Thyroid gland (tissue), 4 donors: ENCODE results near the gene ATR. TPM values are rescaled to one million over a fixed set of nuclear protein-coding genes. Genes with fewer than 3 reads are reported as not detected.

Source experiments
- DNase-seq, 2 donors: peaks; one replicate each; pipeline ENCODE4 v3.0.0-alpha.2; 2019
- H3K27ac ChIP-seq, 3 donors: fragments of 200-600 bp; sonication (generic); 1 replicate in 2 of 3; 2 replicates in 1 of 3; pipeline ENCODE4 v1.5.1; 2016 to 2019; ENCODE audit warnings: mild to moderate bottlenecking in 1 of 3, moderate library complexity in 1 of 3
- H3K27me3 ChIP-seq: fragments of 200-600 bp; sonication (generic); one replicate; pipeline ENCODE4 v1.5.1; 2019
- H3K36me3 ChIP-seq, 2 donors: fragments of 200-600 bp; sonication (generic); one replicate each; pipeline ENCODE4 v1.5.1; 2016 to 2019
- H3K4me1 ChIP-seq, 2 donors: fragments of 200-600 bp; sonication (generic); one replicate each; pipeline ENCODE4 v1.5.1; 2017 to 2019
- H3K4me3 ChIP-seq, 3 donors: fragments of 200-600 bp; sonication (generic); replicated peaks in 1 of 3; 1 replicate in 2 of 3; 2 replicates in 1 of 3; pipeline ENCODE4 v1.5.1; 2016; ENCODE audit warnings: mild to moderate bottlenecking in 1 of 3
- H3K9me3 ChIP-seq: fragments of 200-600 bp; sonication (generic); one replicate; pipeline ENCODE4 v1.5.1; 2017
- POLR2A ChIP-seq, 2 donors: fragments of 450-650 bp; IDR thresholded peaks; one replicate each; pipeline ENCODE4 v1.6.1; 2017; ENCODE audit warnings: antibody characterized with exemption in 2 of 2, mild to moderate bottlenecking in 2 of 2, moderate library complexity in 1 of 2
- WGBS, 2 donors: methylation state at CpG; one replicate each; pipeline ENCODE4 v1.1.5; 2017; 5-methylcytosine and 5-hydroxymethylcytosine counted together
- intact Hi-C: fragments of 100-400 bp; cut with DNase I; formaldehyde crosslinking; loops from one replicate; pipeline ENCODE4 v1.15.1; 2023
- total RNA-seq, 4 donors: library from RNA; depleted of rRNA; stranded (reverse); fragments of >200 nt; gene quantifications; one replicate each; pipeline ENCODE4 v1.2.3, GENCODE V29; 2016
- TF ChIP-seq, protein P1 (sequence below), 6 experiments: fragments of 200-600 bp in 3 of 6; fragments of 450-650 bp in 3 of 6; sonication (generic) in 3 of 6; IDR thresholded peaks; one replicate each; pipeline ENCODE4 v1.5.1; 2016 to 2019; ENCODE audit warnings: antibody characterized with exemption in 6 of 6, mild to moderate bottlenecking in 2 of 6, inconsistent platforms in 1 of 6, moderate library complexity in 1 of 6

ATR gene
- total RNA-seq, 4 donors from 2014 or later, result 38.7 to 62.1 (median 46.3) TPM

DNA sequence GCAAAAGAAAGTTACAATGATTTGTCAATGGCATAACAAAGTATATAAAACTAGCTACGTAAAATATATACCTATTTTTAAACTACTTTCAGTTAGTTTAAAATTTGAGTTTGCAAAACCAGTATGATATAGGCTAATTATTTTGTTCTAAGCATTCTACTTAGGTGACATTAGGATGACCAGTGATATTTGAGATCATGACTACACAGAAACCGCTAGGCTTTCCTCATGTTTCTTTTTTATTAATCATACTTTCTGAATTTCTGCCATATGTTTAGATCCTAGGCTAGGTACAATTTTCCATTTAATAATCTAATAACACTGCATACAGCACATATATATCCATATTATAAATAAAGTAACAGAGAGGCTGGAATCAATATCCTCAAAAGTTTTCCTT is 78.3 kb downstream of the ATR start:
- TF ChIP-seq, protein P1, sequence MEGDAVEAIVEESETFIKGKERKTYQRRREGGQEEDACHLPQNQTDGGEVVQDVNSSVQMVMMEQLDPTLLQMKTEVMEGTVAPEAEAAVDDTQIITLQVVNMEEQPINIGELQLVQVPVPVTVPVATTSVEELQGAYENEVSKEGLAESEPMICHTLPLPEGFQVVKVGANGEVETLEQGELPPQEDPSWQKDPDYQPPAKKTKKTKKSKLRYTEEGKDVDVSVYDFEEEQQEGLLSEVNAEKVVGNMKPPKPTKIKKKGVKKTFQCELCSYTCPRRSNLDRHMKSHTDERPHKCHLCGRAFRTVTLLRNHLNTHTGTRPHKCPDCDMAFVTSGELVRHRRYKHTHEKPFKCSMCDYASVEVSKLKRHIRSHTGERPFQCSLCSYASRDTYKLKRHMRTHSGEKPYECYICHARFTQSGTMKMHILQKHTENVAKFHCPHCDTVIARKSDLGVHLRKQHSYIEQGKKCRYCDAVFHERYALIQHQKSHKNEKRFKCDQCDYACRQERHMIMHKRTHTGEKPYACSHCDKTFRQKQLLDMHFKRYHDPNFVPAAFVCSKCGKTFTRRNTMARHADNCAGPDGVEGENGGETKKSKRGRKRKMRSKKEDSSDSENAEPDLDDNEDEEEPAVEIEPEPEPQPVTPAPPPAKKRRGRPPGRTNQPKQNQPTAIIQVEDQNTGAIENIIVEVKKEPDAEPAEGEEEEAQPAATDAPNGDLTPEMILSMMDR (IDR thresholded peaks at IDR 0.05), result no peak
- no peak for TF ChIP-seq POLR2A (IDR thresholded peaks at IDR 0.05)
- Histone ChIP-seq H3K27ac (no peak overlapping the region), H3K36me3 (peaks cover 0 to 13% of the 10 kb centered on the region in 2 donors), H3K4me1 (no peaks in the 10 kb centered on the region), H3K27me3 (no peaks in the 10 kb centered on the region), H3K9me3 (no peaks in the 10 kb centered on the region), H3K4me3 (no peak overlapping the region)
- WGBS, 2 donors, result 94 to 97% methylated on average over 2 of the region's 2 CpGs
- no peak for DNase-seq
- intact Hi-C loops, result no loop called here

DNA sequence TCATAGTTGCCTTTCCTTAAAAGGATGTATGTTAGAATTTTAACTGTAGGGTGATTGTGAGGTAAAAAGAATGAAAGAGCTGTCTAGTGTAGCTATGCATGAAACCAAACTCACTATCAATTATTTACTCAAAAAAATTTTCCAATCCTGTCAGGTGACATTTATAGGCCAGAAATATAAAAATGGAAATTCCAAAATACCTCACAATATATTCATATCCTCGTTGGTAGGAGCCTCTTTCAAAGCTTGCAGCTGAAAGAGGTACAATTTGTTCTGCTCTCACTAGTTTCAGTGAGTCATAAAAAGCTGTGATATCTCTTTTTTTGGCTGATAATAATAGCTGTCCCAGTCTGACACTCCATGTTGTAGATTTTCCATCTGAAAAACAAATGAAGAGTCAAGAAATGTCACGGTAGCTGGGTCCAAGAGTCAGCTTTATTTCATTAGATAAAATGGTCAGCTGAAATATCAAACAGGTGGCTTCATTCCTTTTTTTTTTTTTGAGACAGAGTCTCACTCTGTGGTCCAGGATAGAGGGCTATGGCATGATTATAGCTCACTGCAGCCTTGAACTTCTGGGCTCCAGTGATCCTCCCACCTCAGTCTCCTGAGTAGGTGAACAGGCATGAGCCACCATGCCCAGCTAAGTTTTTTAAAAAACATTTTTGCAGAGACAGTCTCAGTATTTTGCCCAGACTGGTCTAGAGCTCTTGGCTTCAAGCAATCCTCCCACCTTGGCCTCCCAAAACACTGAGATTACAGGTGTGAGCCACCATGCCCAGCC is 79.9 kb downstream of the ATR start:
- intact Hi-C loops, result no loop called here
- Histone ChIP-seq H3K4me1 (no peaks in the 10 kb centered on the region), H3K4me3 (no peak overlapping the region), H3K27ac (no peak overlapping the region), H3K27me3 (no peaks in the 10 kb centered on the region), H3K9me3 (no peaks in the 10 kb centered on the region), H3K36me3 (peaks cover 0 to 13% of the 10 kb centered on the region in 2 donors)
- no peak for TF ChIP-seq POLR2A (IDR thresholded peaks at IDR 0.05)
- TF ChIP-seq, protein P1 (IDR thresholded peaks at IDR 0.05), result no peak
- 81 to 87% methylated on average over 2 of the region's 2 CpGs for WGBS, 2 donors
- no peak for DNase-seq

DNA sequence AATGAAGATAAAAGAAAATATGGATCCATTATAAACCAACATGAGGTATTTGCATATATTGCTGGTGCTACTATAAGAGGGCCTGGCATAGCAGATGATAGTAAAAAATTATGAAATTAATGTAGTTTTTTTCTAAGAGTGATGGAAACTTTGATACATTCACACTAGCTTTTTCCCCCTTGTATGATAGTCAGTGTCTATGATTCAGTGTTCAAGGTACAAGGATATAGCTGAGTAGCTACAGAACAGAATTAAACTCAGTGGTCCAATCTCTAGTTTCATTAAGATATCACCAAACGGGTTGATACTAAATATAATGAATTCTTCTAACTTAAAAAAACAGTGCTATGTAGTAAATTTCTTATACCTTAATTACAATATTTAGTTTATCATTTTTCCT is 80.8 kb downstream of the ATR start:
- no peak for DNase-seq
- H3K27ac ChIP-seq, result no peak overlapping the region
- no peaks in the 10 kb centered on the region for H3K27me3 ChIP-seq
- no peaks in the 10 kb centered on the region for H3K4me1 ChIP-seq
- no peak overlapping the region for H3K4me3 ChIP-seq
- intact Hi-C loops, result no loop called here
- 85 to 98% methylated on average over 1 of the region's 1 CpG for WGBS, 2 donors
- TF ChIP-seq, protein P1 (IDR thresholded peaks at IDR 0.05), result no peak
- no peak for TF ChIP-seq POLR2A (IDR thresholded peaks at IDR 0.05)
- H3K36me3 ChIP-seq, result peaks cover 0 to 16% of the 10 kb centered on the region in 2 donors
- no peaks in the 10 kb centered on the region for H3K9me3 ChIP-seq

DNA sequence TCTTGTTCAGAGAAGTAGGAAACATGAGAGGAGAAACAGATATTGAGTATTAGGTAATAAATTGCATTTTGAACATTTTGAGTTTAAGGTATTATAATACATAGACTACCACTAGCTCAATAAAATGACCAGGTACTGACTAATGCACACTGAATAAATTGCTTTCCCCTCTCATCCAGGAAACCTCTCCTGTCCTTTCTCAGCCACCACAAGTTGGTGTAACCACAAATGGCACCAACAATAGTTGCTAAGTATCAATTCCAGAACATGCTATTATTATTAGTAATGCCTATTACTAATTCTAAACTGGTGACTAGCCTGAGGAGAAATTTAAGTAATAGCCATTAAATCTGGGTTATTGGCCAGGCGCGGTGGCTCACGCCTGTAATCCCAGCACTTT is 83.4 kb downstream of the ATR start:
- TF ChIP-seq POLR2A (IDR thresholded peaks at IDR 0.05), result no peak
- TF ChIP-seq, protein P1 (IDR thresholded peaks at IDR 0.05), result no peak
- Histone ChIP-seq H3K4me1 (no peaks in the 10 kb centered on the region), H3K27ac (no peak overlapping the region), H3K9me3 (no peaks in the 10 kb centered on the region), H3K36me3 (peaks cover 0 to 33% of the 10 kb centered on the region in 2 donors), H3K4me3 (no peak overlapping the region), H3K27me3 (no peaks in the 10 kb centered on the region)
- intact Hi-C loops, result no loop called here
- WGBS, 2 donors, result 96 to 100% methylated on average over 3 of the region's 3 CpGs
- DNase-seq, result no peak

DNA sequence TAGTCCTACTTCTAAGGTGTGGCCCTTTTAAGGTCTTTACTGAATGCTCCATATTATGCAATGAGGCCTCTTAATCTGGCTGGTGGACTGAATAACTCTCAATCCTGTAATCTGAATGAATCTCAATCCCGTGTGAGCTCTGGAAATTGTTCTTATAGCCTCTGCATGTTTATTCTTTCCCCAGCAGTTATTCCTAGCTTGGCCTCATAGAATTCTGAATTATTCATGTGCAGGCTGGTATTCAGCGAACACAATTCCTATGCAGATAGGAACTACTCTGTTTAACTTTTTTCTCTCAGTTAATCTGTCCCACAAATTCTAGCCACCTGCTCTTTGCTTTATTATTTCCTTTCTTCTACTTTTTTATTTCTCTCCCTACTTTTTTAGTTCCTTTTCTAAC is 86.3 kb downstream of the ATR start:
- Histone ChIP-seq H3K9me3 (no peaks in the 10 kb centered on the region), H3K27ac (no peak overlapping the region), H3K36me3 (peaks cover 0 to 31% of the 10 kb centered on the region in 2 donors), H3K4me1 (no peaks in the 10 kb centered on the region), H3K27me3 (no peaks in the 10 kb centered on the region), H3K4me3 (no peak overlapping the region)
- intact Hi-C loops, result no loop called here
- 96 to 99% methylated on average over 2 of the region's 2 CpGs for WGBS, 2 donors
- TF ChIP-seq, protein P1 (IDR thresholded peaks at IDR 0.05), result no peak
- TF ChIP-seq POLR2A (IDR thresholded peaks at IDR 0.05), result no peak
- no peak for DNase-seq
